GM19025 (cell line): ENCODE measurements around the gene TJP2.
"Not testable (repeated sequence)": the region's sequence is repeated elsewhere in the genome, so short reads cannot be mapped to it uniquely, and the experiment has no call there.

Experiments used
- ATAC-seq: cut with Tn5 transposase; IDR thresholded peaks from one replicate; pipeline ENCODE4 v1.9.1; 2021; ENCODE audit warnings: mild to moderate bottlenecking, low read depth, moderate library complexity; ENCODE audit not compliant: unreplicated experiment

Gene TJP2

DNA sequence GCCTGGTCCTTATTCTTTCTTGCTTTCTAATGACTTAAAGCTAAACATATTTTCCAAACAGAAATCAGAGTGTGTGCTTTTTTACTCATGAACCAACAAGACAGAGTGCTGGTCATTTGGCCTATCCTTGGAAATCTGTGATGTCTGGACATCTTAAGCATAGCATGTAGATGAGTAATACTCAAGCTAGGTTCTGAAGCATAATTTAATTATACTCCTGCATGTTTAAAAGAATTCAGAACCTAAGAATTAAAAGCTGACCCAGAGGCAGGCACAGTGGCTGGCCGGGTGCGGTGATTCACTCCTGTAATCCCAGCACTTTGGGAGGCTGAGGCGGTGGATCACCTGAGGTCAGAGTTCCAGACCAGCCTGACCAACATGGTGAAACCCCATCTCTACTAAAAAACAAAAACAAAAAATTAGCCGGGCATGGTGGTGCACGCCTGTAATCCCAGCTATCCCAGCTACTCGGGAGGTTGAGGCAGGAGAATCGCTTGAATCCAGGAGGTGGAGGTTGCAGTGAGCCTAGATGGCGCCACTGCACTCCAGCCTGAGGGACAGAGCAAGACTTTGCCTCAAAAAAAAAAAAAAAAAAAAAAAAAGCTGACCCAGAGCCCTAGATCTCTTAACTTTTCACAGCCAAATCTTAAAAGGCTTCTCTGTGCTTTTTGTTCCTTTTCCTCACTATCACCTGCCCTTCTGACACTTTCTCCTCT, 16.2 kb upstream of the TJP2 start:
- no peak for ATAC-seq

DNA sequence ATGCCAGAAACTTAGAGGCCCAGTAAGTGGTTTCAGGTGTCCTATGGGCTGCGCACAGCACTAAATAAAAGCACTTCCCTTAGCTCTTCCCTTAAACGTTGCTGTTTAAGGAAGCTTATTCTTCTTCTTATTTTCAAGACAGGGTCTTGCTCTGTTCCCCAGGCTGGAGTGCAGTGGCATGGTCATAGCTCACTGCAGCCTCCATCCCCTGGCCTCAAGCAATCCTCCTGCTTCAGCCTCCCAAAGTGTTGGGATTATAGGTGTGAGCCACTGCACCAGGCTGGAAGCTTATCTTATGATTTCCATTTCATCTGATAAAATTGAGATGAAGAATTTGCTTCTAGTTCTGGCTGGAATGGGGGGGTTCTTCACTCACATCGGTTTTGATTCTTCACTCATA, 15.6 kb upstream of the TJP2 start:
- ATAC-seq: no peak

DNA sequence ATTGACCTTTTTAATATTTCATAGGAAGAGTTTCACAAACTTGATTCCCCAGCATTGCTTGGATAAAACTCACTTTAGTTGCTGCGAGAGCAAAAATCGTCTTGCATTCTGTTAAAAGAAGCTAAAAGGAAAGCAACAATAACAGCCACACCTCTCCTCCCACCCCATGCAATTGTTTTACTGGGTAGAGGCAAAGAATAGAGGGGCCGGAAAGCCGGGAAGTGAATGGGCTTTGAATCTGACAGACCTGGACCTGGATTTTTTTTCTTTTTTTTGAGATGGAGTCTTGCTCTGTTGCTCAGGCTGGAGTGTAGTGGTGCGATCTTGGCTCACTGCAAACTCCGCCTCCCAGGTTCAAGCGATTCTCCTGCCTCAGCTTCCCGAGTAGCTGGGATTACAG, 9.5 kb upstream of the TJP2 start:
- not testable (repeated sequence) for ATAC-seq

DNA sequence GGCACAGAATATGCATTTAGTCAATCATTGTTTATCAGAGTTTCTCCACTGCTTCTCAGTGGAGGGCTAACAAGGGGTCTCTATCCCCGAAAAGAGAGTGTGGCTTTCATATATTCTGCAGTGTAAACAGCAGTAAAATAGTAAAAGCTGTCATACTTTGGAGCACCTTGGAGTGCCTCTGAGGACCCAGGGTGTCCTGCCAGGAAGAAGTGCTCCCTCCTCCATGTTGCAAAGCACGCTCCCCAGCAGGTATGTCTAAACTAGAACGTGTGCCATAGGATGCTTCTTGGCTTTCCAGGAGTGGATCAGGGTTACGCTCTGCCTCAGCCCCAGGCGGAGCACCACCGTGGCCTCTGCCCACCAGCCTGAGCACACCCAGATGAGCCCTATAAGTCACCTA, 8.5 kb upstream of the TJP2 start:
- no peak for ATAC-seq

DNA sequence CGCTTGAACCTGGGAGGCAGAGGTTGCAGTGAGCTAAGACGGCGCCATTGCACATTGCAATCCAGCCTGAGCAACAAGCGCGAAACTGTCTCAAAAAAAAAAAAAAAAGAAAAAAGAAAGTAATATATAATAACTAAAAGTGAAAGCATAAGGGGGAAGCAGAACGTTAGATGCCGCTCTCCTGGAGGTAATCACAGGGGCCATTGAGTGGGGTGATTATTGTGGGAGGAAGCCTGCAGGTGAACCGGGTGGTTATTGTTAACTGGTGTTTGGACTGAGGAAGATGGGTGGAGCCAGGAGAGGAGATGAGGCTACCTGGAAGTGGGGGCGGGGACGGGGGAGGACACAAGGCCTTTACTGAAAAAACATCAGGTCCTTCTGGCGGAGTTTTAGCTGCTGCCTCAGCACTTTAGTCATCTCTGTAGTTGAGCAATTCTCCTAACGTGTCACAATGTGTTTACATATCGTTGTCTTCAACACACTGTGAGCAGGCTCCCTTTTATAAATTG, 5.3 kb upstream of the TJP2 start:
- ATAC-seq: peak; percentile 34

DNA sequence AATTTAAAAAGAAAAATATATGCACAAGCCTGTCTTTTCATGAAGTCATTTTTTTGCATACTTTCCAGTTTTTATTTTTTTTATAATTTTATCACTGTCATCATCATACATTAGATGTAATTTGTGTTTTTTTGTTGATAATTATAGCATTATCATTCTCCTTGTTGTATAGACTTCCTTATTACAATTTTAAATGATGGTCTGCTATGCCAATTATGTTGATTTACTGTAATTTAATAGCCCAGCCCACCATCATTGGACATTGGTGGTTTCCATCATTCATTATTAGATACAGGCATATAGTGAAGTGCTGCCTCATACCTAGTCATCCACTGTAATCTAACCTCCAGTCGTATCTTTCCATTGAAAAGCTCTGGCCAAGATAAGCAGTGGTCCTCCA, 3.8 kb upstream of the TJP2 start:
- no peak for ATAC-seq

DNA sequence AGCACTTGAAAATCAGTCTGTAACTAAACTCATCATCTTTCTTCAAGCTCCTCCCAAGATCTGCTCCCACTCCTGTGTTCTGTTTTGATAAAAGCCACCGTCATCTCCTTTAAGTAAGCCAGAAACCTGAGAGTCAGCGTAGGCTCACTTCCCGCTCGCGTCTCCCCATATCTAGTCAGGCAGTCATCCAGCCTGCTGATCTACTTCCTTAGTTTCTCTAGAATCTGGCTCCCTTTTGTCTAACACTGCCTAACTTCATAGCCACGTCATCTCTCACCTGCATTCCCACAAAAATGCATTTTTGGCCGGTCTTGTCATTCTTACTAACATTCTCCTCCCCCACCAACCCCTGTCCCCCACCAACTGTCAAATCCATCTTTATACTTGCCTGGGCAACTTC, 3.0 kb upstream of the TJP2 start:
- ATAC-seq: no peak

DNA sequence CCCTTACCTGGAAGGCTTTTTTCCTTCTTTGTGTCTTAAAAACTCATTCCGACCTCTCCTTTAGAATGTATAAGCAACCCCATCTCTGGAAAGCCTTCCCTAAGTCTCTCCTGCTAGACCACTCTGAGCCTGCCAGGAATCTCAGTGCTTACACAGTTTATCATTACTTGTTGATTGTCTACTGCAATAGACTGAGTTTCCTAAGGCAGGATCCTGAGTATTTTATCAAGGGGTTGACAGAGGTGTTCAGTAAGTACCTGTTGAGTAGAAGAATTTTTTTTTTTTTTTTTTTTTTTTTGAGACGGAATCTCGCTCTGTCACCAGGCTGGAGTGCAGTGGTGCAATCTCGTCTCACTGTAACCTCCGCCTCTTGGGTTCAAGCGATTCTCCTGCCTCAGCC, 2.6 kb upstream of the TJP2 start:
- ATAC-seq: no peak

DNA sequence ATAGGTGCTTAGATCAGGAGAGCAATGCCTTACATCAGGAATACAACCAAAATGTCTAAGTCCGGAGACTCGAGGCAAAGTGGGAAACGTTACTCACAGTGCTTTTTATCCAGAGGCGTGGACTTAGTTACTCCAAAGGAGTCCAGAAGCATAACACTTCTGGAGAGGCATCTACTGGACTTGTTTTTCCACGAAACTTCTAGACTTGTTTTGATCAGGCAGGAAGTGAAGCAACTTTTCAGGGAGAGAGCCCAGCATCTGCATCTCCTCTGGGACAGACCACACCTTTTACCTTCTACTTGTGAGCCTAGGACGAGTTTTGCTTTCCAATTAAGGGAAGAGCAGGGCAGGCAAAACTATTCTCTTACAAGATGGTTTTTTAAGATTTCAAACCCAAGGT, 1.2 kb upstream of the TJP2 start:
- ATAC-seq: no peak

DNA sequence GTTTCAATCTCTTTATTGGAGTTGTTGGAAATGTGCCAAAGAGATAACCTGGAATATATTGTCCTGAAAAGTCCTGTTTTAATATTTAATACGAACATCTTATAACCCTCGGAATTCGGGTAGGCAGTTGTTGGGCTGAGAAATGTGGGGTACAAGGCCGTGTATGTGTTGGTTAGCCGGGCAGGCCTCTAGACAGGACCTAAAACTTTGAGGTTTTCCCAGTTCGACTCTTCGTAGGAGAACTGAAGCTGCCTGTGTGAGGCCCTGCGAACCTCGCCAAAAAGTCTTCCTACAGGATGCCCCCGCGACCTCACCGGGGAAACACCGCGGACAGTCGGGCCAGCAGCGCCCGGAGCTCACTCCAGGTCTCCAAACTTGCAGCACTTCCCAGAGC, 583 bp upstream of the TJP2 start:
- no peak for ATAC-seq

DNA sequence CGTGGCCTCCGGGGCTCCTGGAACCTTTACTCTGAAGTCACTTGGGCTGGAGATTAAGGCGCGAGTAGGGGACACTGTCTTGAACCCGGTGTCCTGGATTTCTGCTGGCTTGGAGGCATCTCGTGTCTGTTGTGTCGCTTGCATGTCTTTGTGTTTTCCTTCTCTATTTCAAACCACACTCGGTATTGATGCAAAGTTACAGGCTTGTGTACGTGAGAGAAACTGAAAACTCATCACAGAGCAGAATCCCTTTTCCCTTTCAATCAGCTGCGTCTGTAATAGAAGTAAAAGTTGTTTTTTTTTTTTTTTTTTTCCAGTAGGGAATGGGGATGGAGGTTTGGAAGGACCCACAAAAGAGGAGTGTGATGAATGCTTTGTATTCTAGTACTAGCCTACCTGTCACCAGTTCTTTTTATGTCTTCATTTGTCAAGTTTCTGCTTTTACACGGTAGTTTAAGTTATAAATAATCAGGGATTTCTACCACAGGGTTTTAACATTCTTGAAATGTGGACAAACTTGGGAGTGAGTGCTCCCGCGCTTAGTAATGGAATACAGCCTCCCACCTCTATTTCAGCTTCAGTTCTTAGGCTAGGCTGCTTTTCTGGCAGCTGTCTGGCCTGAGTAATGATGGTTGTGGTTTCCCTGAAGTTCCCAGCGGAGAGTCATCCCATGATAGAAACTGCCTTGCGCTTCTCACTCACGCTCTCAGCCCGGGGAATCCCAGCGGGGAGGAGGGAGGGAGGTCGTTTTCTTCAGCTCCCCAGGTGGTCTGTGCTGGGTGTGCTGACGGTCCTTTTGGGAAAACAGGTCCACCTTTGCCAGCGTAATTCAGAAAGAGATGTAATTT, 763 bp downstream of the TJP2 start:
- ATAC-seq: peak; percentile 44

DNA sequence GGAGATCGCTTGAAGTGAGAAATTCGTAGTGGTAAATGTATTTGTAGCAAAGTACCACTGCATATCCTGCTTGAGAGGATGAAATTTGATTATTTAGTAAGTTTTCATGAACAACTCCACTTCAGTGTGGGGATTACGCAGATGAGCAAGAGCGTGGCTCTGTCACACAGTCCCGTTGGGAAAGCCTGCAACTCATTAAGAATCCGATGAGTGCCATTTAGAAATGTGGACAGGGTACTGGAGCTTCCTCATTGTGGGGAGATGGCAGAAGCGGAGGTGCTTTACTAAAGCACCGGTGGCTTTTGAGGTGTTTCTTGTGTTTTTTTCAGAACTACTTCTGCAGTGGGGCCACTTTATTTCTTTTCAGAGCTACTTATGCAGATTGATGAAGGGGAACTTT, 1.4 kb downstream of the TJP2 start:
- ATAC-seq: peak; percentile 8

DNA sequence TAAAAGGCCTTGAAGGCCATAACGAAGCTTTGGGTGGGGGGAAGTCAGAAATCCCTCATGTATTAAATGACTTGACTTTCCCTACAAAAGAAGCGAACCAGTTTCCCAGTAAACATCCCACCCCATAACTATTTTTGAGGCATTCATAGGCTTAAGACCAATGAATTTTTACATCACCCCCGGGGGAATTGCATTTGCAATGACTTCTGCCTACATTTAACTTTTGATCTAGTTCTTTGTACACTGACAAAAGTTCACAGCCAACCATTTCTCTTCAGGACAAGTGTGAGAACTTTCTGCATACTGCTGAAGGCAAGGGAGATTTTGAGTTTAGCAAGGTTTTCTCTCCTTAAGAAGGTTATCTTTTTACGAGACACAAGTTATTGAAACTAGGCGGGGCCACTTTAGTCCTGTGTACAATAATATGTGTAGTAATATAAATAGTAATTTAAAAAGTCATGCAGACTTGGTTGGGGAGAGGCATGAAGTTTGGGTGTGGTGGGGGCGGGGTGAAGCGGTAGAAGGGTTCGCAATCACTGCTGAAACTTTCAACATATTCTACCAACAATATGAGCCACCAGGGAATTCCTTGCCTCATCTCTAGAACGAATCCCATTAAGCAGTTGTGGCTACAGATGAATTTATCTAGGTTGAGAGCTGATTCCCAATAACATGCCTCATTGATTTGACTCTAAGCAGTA, 2.5 kb downstream of the TJP2 start:
- no peak for ATAC-seq

DNA sequence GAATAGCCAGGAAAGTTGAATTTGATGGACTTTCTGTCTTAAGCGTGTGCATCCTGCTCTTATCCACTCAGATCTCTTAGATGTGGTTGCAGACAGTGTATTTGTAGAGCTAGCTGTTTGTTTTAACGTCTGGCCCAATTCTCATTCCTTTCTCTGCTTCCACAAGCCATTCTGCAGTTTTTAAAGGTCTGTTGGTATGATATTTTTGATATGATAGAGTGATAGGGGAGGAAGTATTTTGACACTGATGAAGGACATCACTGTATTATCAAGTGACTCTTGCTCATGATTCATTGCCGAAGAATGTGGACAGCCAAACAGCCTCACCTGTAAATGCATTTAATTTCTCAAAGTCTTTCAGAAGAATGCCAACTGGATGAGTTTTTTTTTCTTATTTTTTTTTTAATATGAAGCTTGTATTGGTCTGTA, 4.5 kb downstream of the TJP2 start:
- ATAC-seq: no peak

DNA sequence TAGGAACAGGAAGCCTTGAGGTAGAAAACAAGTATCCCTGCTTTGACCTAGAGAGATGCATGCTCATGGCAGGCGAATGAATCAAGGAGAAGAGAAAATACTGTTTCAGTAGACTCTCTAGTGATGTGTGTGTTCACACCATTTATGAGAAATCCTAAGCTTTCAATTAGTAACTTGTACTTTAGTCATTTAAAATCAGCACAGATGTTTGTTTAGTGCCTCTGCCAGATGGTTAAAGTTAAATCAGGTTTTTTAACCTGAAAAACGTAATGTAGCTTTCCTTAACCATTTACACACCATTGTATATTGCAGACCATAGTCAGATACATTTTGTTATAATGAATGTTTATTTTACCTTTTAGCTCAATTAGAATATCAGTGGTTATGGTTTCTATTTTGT, 5.0 kb downstream of the TJP2 start:
- ATAC-seq: no peak

DNA sequence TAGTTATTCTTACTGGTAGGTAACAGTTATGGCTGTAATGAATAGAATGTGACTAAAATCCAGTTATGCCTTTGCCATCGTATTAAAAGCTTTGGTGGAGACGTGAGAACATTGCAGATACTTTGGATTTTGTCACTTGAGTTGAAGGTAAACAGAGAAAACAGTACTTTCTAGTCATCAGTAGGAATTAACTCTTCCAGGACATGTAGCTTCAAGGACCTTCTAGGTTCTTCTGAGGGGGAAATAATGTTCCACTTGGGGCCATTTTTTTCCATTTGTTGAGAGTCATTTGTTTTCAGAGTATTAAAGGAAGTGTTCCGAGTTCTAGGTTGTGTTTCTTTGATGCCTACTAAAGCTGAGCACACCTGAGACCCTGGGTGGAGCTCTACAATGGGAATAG, 6.1 kb downstream of the TJP2 start:
- ATAC-seq: no peak

DNA sequence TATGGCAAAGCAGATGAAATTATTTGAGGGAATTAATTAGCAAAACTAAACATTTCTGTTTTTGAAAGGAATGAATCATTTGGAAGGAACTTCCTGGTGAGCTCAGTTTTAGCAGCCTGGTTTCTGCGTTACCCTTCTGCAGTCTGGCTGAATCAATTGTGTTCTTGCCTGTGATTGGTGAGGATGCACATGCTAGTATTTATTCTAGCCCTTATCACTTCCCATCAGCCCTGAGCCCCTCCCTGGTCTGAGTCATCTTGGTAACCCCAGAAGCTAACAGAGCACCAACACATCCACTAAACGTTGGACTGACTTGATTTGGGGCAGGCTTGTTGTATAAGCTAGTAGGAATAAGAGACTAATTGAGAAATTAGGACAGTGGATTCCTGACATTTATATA, 6.6 kb downstream of the TJP2 start:
- ATAC-seq: no peak

DNA sequence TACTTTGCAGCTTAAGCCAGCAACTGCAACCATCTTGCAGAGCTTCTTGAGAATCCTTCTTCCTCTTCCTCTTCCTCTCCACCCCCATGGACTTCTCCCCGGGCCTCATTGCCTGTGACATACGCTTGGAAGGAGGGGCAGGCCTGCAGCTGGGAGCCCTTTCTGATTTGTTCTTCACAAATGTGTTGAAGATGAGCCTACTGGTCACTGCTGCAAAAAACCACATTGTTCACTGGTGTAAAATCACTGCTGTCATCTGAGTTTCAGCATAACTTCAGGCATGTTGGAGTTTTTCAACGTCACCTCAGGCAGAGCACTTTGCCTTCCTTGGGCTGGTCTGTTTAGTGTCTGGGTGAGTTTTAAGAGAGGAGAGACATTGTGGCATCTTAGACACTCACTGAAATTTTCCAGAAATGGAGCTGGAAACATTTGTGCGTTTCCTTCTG, 7.9 kb downstream of the TJP2 start:
- ATAC-seq: no peak

DNA sequence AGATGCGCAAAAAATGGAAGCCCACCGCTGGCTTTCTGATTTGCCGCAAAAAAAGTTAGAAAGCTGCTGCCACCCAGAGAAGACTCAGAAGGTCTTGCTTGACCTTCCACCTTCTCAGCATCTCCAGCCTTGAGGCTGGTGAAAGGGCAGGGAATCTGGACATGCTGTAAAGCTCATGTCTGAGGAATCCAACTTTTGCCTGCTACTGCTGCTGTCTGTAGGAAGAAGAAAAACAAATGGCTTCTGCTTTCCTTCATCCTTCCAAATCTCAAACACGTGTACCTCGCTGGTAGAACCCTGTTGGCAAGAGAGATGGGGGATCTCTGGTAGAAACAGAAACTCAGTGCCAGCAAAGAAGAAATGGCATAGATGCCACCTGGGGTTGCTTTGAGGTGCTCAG, 10.2 kb downstream of the TJP2 start:
- ATAC-seq: no peak

DNA sequence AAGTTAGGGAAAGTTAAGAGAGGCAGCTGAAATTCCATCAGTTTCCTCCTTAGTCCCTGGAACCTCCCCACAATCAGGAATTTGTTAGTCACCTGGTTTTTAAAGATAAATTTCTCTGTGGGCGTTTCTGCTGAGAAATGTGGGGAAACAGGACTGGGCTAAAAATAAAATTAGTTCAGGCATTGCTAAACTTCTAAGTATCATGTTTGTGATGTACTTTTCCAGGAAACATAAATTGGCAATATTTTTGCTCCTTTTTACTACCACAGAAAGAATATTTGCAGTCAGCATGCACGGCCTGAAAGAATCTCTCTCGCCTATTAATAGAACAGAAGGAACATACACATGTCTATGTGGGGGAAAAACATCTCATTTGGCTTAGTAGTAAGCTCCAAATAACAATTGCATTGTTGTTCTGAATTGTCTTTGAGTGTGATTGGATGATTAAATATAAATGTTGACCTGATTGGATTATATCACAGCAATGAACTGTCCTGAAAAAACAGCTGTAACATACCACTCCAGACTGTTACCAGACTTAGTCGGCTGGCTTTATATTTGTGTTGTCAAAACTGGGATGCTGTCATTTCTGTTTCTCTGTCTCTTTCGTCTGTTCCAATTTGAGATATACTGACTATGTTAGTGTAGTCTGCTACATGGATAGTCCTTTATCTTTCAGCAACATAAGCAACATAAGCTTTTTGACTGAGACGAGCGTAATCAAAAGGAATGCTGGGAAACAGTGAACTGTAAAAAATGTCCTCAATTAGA, 12.9 kb downstream of the TJP2 start:
- ATAC-seq: no peak
